NCI-H2107 treated with DMSO at 0.1 percent for 48 hours (cell line): Measurements from ENCODE around the gene NHS.
"Not testable (repeated sequence)": the region's sequence is repeated elsewhere in the genome, so short reads cannot be mapped to it uniquely, and the experiment has no call there.

Experiments
- DNase-seq: peaks from one replicate; lab custom pipeline; 2025; ENCODE audit not compliant: unreplicated experiment; lab: John Stamatoyannopoulos, UW

NHS gene

GRCh38 chrX:17494216-17494615 lies 119.2 kb downstream of the NHS start:
- DNase-seq: no peak

- DNase-seq: no peak
Observed at GRCh38 chrX:17495052-17495451, 120.1 kb downstream of the NHS start.

- DNase-seq: no peak
Observed at GRCh38 chrX:17496407-17496806, 121.4 kb downstream of the NHS start.

- no peak for DNase-seq
Observed at GRCh38 chrX:17497193-17497592, 122.2 kb downstream of the NHS start.

- DNase-seq: no peak
Observed at GRCh38 chrX:17499512-17499911, 124.5 kb downstream of the NHS start.

- no peak for DNase-seq
Observed at GRCh38 chrX:17500145-17500579, 125.2 kb downstream of the NHS start.

GRCh38 chrX:17501746-17502145 lies 126.7 kb downstream of the NHS start:
- DNase-seq: no peak

GRCh38 chrX:17506352-17506751 lies 131.4 kb downstream of the NHS start:
- DNase-seq: not testable (repeated sequence)

GRCh38 chrX:17511556-17511955 lies 136.6 kb downstream of the NHS start:
- DNase-seq: no peak

- DNase-seq: no peak
Observed at GRCh38 chrX:17519358-17519757, 144.4 kb downstream of the NHS start.

GRCh38 chrX:17520016-17520615 lies 145.1 kb downstream of the NHS start:
- no peak for DNase-seq

GRCh38 chrX:17521871-17522693 lies 147.1 kb downstream of the NHS start:
- no peak for DNase-seq

- no peak for DNase-seq
Observed at GRCh38 chrX:17525266-17525665, 150.3 kb downstream of the NHS start.

GRCh38 chrX:17525762-17526555 lies 151.0 kb downstream of the NHS start:
- DNase-seq: no peak

GRCh38 chrX:17527135-17527701 lies 152.2 kb downstream of the NHS start:
- DNase-seq: no peak

- no peak for DNase-seq
Observed at GRCh38 chrX:17527922-17528321, 152.9 kb downstream of the NHS start.

GRCh38 chrX:17529151-17529745 lies 154.2 kb downstream of the NHS start:
- no peak for DNase-seq

- DNase-seq: no peak
Observed at GRCh38 chrX:17531500-17531899, 156.5 kb downstream of the NHS start.

GRCh38 chrX:17535229-17535628 lies 160.2 kb downstream of the NHS start:
- no peak for DNase-seq

- DNase-seq: no peak
Observed at GRCh38 chrX:17537723-17538243, 162.8 kb downstream of the NHS start.

- DNase-seq: no peak
Observed at GRCh38 chrX:17542123-17542522, 167.1 kb downstream of the NHS start.
